Cardiac muscle cell (in vitro differentiated cells and primary cell): ENCODE data around the gene GDPD5. TPM values are rescaled to one million over a fixed set of nuclear protein-coding genes. Genes with fewer than 3 reads are reported as not detected.

Experiments used
- DNase-seq, 2 donors: peaks; one replicate each; pipeline versions ENCODE4 v3.0.0 to v3.0.0-alpha.2; 2010 to 2017; ENCODE audit warnings: low read depth in 1 of 2, low spot score in 1 of 2
- H3K27ac ChIP-seq: fragments of 200-600 bp; sonication (generic); 2 replicates; pipeline ENCODE4 v1.5.1; 2016
- H3K27me3 ChIP-seq: fragments of 200-600 bp; sonication (generic); 2 replicates; pipeline ENCODE4 v1.6.0; 2016; ENCODE audit warnings: control low read depth
- H3K36me3 ChIP-seq: fragments of 200-600 bp; sonication (generic); 2 replicates; pipeline ENCODE4 v1.5.1; 2016; ENCODE audit warnings: control low read depth
- H3K4me1 ChIP-seq: fragments of 200-600 bp; sonication (generic); 2 replicates; pipeline ENCODE4 v1.8.1; 2017; ENCODE audit warnings: low read depth, mild to moderate bottlenecking, mixed run types
- H3K4me3 ChIP-seq: fragments of 200-600 bp; sonication (generic); 2 replicates; pipeline ENCODE4 v1.5.1; 2016; ENCODE audit warnings: mild to moderate bottlenecking
- H3K9me3 ChIP-seq: fragments of 200-600 bp; sonication (generic); 2 replicates; pipeline ENCODE4 v1.5.1; 2017; ENCODE audit warnings: low read depth, mild to moderate bottlenecking, control low read depth
- CTCF ChIP-seq: IDR thresholded peaks from 2 replicates; pipeline ENCODE4 v1.5.1; 2012; ENCODE audit warnings: low read depth, mild to moderate bottlenecking, low read length
- polyA plus RNA-seq: library from polyadenylated mRNA; unstranded; fragments of >200 nt; fragmentation: Nextera tagmentation; extraction: Ambion mirVana; gene quantifications from 2 replicates; pipeline ENCODE4 v1.2.1, GENCODE V29; 2016
- total RNA-seq: library from RNA; depleted of rRNA; stranded (reverse); fragments of >200 nt; gene quantifications from 2 replicates; pipeline ENCODE4 v1.2.3, GENCODE V29; 2016

The GDPD5 gene
- total and polyA plus RNA-seq, 2 experiments from 2014 or later, result 6.6 to 19.4 TPM

DNA sequence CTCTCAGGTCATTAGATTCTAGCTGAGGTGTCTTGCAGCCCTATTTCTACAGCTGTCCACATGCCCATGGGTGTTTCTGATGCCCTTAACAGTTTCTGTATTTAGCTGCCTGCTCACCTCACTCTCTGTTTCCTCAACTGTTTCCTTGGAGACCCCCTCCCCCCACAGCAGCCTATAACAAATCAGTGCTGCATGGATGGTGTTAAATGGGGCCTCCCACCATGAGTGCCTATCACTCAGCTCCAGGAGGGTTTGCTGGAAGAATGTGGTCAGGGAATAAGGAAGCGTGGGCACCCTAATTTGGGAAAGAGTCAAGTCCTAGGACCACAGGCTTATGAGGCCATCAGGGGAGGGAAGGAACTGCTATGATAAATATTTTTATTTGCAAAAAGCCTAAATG, 101.3 kb downstream of the GDPD5 start:
- DNase-seq, result peak in 1 of 2 donors; percentile 79
- no peak for TF ChIP-seq CTCF

GRCh38 chr11:75423721-75424120, 102.0 kb downstream of the GDPD5 start:
- DNase-seq, result no peak
- peaks cover 10% of the 10 kb centered on the region for H3K36me3 ChIP-seq
- H3K27me3 ChIP-seq, result peaks cover 2% of the 10 kb centered on the region
- H3K27ac ChIP-seq, result peak overlapping the region; percentile 63
- H3K4me3 ChIP-seq, result no peak overlapping the region
- H3K9me3 ChIP-seq, result no peaks in the 10 kb centered on the region
- TF ChIP-seq CTCF, result no peak
- peaks cover 19% of the 10 kb centered on the region for H3K4me1 ChIP-seq

More for the DNA sequence above, 101.3 kb downstream of the GDPD5 start:
- peaks cover 19% of the 10 kb centered on the region for H3K4me1 ChIP-seq
- H3K36me3 ChIP-seq, result peaks cover 10% of the 10 kb centered on the region
- no peak overlapping the region for H3K4me3 ChIP-seq
- H3K27me3 ChIP-seq, result peaks cover 8% of the 10 kb centered on the region
- H3K9me3 ChIP-seq, result no peaks in the 10 kb centered on the region
- peak overlapping the region; percentile 63 for H3K27ac ChIP-seq

DNA sequence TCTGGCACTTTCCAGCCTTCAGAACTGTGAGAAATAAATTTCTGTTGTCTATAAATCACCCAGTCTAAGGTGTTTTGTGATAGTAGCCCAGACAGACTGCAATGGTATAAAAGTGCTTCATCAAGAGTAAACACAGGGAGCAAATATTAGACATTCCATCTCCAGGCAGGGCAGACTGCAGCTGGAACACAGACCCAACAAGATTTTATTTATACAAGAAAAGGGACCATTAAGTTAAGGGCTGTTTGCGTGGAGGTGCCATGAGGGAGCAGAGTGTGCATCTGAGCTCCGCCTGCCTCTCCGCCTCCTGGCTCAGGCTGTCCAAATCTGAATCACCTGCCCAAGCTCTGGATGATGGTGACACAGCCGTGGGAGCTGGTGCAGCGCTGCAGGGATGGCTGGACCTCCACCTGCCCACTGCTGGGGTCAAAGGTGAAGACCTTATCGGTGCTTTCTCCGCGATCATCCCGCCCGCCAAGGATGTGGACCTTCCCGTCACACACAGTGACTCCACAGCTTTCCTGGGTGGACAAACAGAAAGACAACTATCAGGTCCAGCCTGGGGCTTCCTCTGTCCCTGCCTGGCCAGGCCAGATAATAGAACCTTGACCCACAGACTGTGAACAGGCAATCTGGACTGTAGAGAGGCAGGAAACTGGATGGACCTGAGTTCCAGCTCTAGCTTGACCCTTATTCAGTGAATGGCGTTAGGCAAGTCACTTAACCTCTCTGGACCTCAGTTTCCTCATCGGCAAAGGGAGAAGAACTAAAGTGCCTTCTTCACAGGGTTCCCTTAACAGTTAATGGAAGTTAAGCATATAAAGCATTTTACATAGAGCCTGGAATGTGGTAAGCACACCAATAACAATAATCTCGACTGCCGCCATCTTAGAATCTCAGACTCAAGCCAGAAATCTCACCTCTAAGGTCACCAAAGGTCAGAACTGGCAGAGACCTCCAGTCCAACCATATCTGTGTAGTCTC, 103.2 kb downstream of the GDPD5 start:
- H3K27me3 ChIP-seq, result no peaks in the 10 kb centered on the region
- H3K36me3 ChIP-seq, result peaks cover 10% of the 10 kb centered on the region
- H3K4me1 ChIP-seq, result peaks cover 19% of the 10 kb centered on the region
- H3K4me3 ChIP-seq, result no peak overlapping the region
- peak overlapping the region; percentile 63 for H3K27ac ChIP-seq
- no peak for TF ChIP-seq CTCF
- no peak for DNase-seq
- H3K9me3 ChIP-seq, result no peaks in the 10 kb centered on the region

- Histone ChIP-seq H3K36me3 (peaks cover 13% of the 10 kb centered on the region), H3K9me3 (no peaks in the 10 kb centered on the region), H3K4me3 (no peak overlapping the region), H3K27me3 (no peaks in the 10 kb centered on the region), H3K27ac (peak overlapping the region; percentile 63), H3K4me1 (peaks cover 19% of the 10 kb centered on the region)
- DNase-seq, result no peak
- no peak for TF ChIP-seq CTCF
Measured at GRCh38 chr11:75421902-75422247, 103.9 kb downstream of the GDPD5 start.

DNA sequence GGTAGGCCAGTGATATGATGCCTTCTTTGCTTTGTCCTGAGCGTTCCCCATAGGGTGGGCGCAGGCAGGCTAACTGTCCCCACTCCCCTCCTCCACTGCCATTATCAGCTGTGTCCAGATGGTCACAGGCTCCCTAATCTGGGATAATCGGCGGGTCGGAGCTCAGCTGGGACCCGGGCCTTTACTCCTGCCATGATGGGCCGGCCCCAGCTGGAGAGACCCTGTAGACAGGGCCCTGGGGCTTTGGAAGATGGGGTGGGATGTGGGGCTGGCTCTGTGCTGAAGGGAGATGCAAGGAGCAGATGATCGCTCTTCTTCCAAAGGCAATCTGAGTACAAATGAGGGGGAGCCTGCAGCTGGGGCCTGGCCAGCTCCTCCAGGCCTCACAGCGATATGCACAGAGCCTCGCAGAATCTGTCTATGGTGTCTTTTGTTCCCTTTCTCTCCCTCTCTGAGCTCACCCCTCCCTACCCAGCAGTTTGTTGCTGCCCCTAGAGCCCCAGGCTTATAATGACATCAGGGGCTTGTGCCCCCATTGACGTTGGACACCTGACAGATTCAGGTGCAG, 104.6 kb downstream of the GDPD5 start:
- TF ChIP-seq CTCF, result no peak
- Histone ChIP-seq H3K4me1 (peaks cover 19% of the 10 kb centered on the region), H3K4me3 (no peak overlapping the region), H3K36me3 (peaks cover 17% of the 10 kb centered on the region), H3K27ac (peak overlapping the region; percentile 63), H3K27me3 (no peaks in the 10 kb centered on the region), H3K9me3 (no peaks in the 10 kb centered on the region)
- DNase-seq, result no peak
